Activated CD8-positive, alpha-beta memory T cell treated with anti-CD3 and anti-CD28 coated beads, Interleukin-2, amount 10 ng/mL, durations not matched to agents 7 days and 5 days (primary cell): ENCODE measurements around the gene UNC5B. TPM values are rescaled to one million over a fixed set of nuclear protein-coding genes. Genes with fewer than 3 reads are reported as not detected.

Experiments used
- ATAC-seq: fragments of 150-1000 bp; cut with Tn5 transposase; one replicate; pipeline ENCODE4 v1.10.0; 2021; ENCODE audit warnings: moderate library complexity
- CTCF ChIA-PET: fragments of 350-600 bp; sonication (Branson Sonifier 250); formaldehyde crosslinking; loops from one replicate; lab custom pipeline; 2021; ENCODE audit warnings: antibody characterized with exemption; lab: Charles Lee
- DNase-seq: peaks from one replicate; pipeline ENCODE4 v3.0.0-alpha.2; 2020
- H3K27ac Mint-ChIP-seq: one replicate; pipeline ENCODE4 v1.8.0; 2021; ENCODE audit warnings: mild to moderate bottlenecking, mixed read lengths
- H3K27me3 Mint-ChIP-seq: one replicate; pipeline ENCODE4 v1.8.0; 2021; ENCODE audit warnings: mixed read lengths
- H3K36me3 Mint-ChIP-seq: one replicate; pipeline ENCODE4 v1.8.0; 2021; ENCODE audit warnings: mild to moderate bottlenecking, mixed read lengths
- H3K4me1 Mint-ChIP-seq: one replicate; pipeline ENCODE4 v1.8.0; 2021; ENCODE audit warnings: mixed read lengths
- H3K4me3 Mint-ChIP-seq: one replicate; pipeline ENCODE4 v1.8.0; 2021; ENCODE audit warnings: mild to moderate bottlenecking, moderate library complexity, mixed read lengths
- H3K9me3 Mint-ChIP-seq: one replicate; pipeline ENCODE4 v1.8.0; 2022; ENCODE audit warnings: low read depth, mixed read lengths
- total RNA-seq, 2 experiments: library from RNA; stranded (reverse); gene quantifications; one replicate each; pipeline ENCODE4 v1.2.3, GENCODE V29; 2021

Gene UNC5B
- total RNA-seq, 2 experiments from 2014 or later, result 0.06 TPM; not detected in 1

DNA sequence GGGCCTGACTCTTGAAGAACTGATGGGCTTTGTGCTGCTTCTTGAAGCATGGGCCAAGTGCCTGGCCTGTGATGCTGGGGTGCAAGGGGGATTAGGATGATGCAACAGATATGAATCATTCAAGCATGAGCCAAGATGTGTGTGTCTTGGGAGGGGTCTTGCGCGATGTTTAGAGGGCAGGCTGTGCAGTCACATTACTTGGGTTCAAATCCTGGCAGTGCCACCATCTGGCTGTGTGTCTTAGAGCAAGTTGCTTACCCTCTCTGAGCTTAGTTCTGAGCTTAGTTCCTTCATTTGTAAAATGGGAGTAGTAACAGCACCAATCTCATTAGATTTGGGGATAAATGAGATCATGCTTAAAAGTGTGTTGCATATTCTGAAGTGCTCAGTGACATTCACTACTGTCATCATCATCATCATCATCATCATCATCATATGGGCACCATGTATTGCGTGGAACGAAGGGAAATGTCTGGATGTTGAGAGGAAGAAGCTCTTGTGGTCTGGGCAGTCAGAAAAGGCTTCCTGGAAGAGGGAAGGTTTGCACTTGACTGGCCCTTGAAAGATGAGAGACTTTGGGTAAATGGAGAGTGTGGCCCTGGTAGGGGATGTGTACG, 9.3 kb downstream of the UNC5B start:
- H3K27ac Mint-ChIP-seq, result no peak overlapping the region
- no peak for ATAC-seq
- DNase-seq, result no peak
- no peaks in the 10 kb centered on the region for H3K36me3 Mint-ChIP-seq
- peaks cover 39% of the 10 kb centered on the region for H3K27me3 Mint-ChIP-seq
- H3K4me1 Mint-ChIP-seq, result peaks cover 4% of the 10 kb centered on the region
- no peaks in the 10 kb centered on the region for H3K9me3 Mint-ChIP-seq
- no peak overlapping the region for H3K4me3 Mint-ChIP-seq
- CTCF ChIA-PET, result no interaction called here

GRCh38 chr10:71222601-71223346, 10.4 kb downstream of the UNC5B start:
- Mint-ChIP-seq H3K36me3 (no peaks in the 10 kb centered on the region), H3K9me3 (no peaks in the 10 kb centered on the region), H3K27me3 (peaks cover 31% of the 10 kb centered on the region), H3K27ac (no peak overlapping the region), H3K4me1 (peaks cover 4% of the 10 kb centered on the region), H3K4me3 (no peak overlapping the region)
- ATAC-seq, result no peak
- DNase-seq, result no peak
- CTCF ChIA-PET, result no interaction called here

- CTCF ChIA-PET, result no interaction called here
- Mint-ChIP-seq H3K9me3 (no peaks in the 10 kb centered on the region), H3K4me1 (no peaks in the 10 kb centered on the region), H3K27ac (no peak overlapping the region), H3K4me3 (no peak overlapping the region), H3K27me3 (peaks cover 24% of the 10 kb centered on the region), H3K36me3 (no peaks in the 10 kb centered on the region)
- DNase-seq (no peak), ATAC-seq (no peak)
Observed at GRCh38 chr10:71223347-71224058, 11.1 kb downstream of the UNC5B start.

DNA sequence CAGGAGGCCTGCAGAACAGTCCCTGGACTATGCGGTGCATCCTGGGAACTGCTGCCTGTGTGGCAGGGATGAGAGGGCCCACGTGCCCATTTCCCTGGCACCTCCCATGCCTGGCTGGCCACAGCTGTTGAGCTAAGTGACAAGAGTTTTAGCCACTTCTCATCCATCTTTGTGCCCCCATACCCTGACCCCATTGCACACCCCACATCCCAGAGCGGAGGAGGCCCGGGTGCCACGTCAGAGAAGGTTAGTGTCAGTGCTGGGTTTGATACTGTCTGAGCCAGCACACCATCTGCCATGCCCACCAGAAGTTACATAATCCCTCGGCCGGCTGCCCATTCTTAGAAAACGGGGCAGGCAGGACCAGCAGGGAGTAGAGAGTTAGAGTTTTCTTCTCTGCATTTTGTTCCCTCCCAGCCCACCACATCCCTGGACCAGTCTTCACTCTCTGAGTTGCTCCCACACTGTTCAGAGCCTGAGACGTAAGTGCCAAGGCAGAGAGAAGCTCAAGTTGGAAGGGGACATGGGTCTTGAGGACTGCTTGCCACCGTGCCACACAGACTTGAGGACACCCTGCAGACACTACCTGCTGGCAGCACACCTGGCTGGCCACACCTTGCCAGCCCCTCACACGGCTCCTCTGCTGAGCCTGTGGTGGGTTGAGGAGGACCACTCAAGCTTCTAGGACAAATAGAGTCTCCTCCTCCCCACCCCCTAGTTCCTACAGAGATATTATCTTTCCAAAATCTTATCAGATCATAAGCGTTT, 13.1 kb downstream of the UNC5B start:
- H3K27me3 Mint-ChIP-seq, result peaks cover 11% of the 10 kb centered on the region
- ATAC-seq (no peak), DNase-seq (no peak)
- no peak overlapping the region for H3K27ac Mint-ChIP-seq
- H3K36me3 Mint-ChIP-seq, result no peaks in the 10 kb centered on the region
- H3K9me3 Mint-ChIP-seq, result no peaks in the 10 kb centered on the region
- CTCF ChIA-PET, result interaction anchor here (1.0 kb wide), 1 partner anchor 10 kb away, joined by 3 read pairs; no protein-coding TSS in a partner anchor
- no peak overlapping the region for H3K4me3 Mint-ChIP-seq
- H3K4me1 Mint-ChIP-seq, result no peaks in the 10 kb centered on the region

GRCh38 chr10:71228875-71229675, 16.7 kb downstream of the UNC5B start:
- DNase-seq, result no peak
- Mint-ChIP-seq H3K4me1 (no peaks in the 10 kb centered on the region), H3K27me3 (peaks cover 5% of the 10 kb centered on the region), H3K9me3 (no peaks in the 10 kb centered on the region), H3K36me3 (no peaks in the 10 kb centered on the region), H3K27ac (no peak overlapping the region), H3K4me3 (no peak overlapping the region)
- CTCF ChIA-PET, result no interaction called here
- no peak for ATAC-seq

DNA sequence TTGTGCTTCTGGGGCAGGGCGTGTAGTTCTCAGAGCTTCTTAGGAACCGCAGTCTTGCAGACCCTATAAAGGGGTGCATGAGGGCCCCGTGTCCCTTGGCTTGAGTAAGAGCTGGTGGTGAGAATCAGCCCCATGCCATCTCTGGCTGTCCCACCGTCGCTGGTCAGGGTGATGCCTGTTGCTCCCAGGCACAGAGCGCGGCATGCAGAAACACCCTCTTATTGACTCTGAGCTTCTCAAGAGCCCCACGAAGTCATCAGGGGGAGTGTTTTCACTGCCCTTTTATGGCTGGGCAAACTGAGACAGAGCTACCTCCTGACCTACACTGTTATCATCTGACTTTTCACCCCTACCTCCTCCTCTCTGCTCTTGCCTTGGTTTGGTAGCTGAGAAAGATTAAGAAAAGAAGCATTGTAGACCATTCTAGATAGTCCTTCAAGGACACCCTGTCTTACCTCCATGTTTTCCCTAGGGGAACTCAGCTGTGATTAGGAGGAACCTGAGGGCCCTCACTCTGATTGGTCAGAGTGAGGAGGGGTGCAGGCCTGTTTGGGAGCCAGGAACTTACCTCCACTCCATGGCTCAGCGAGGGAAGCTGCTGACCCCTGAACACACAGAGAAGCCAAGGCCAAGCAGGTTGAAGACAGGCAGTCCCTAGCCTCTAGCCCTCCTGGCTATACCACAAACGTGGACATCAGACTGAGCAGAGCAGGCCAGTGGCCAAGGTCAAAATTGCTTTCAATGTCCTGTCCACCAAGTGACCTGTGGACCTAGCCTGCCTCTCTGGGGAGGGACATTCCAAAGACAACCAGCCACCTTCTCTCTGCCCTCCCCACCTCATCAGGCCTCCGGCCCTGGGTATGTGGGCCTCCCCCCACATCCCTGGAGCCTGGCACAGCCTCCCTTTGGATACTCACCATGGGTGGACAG, 17.6 kb downstream of the UNC5B start:
- DNase-seq, result no peak
- H3K9me3 Mint-ChIP-seq, result no peaks in the 10 kb centered on the region
- H3K27ac Mint-ChIP-seq, result no peak overlapping the region
- H3K4me3 Mint-ChIP-seq, result no peak overlapping the region
- ATAC-seq, result no peak
- no peaks in the 10 kb centered on the region for H3K36me3 Mint-ChIP-seq
- peaks cover 5% of the 10 kb centered on the region for H3K27me3 Mint-ChIP-seq
- CTCF ChIA-PET, result no interaction called here
- no peaks in the 10 kb centered on the region for H3K4me1 Mint-ChIP-seq

GRCh38 chr10:71230656-71231025, 18.3 kb downstream of the UNC5B start:
- Mint-ChIP-seq H3K4me1 (no peaks in the 10 kb centered on the region), H3K4me3 (no peak overlapping the region), H3K27me3 (peaks cover 5% of the 10 kb centered on the region), H3K27ac (no peak overlapping the region), H3K9me3 (no peaks in the 10 kb centered on the region), H3K36me3 (no peaks in the 10 kb centered on the region)
- no peak for DNase-seq
- ATAC-seq, result no peak
- CTCF ChIA-PET, result no interaction called here

GRCh38 chr10:71231206-71231605, 18.8 kb downstream of the UNC5B start:
- H3K36me3 Mint-ChIP-seq, result no peaks in the 10 kb centered on the region
- ATAC-seq, result no peak
- H3K27ac Mint-ChIP-seq, result no peak overlapping the region
- H3K9me3 Mint-ChIP-seq, result no peaks in the 10 kb centered on the region
- CTCF ChIA-PET, result no interaction called here
- DNase-seq, result no peak
- no peaks in the 10 kb centered on the region for H3K4me1 Mint-ChIP-seq
- H3K27me3 Mint-ChIP-seq, result peaks cover 5% of the 10 kb centered on the region
- no peak overlapping the region for H3K4me3 Mint-ChIP-seq

GRCh38 chr10:71232089-71232998, 20.0 kb downstream of the UNC5B start:
- Mint-ChIP-seq H3K4me1 (no peaks in the 10 kb centered on the region), H3K27ac (no peak overlapping the region), H3K9me3 (no peaks in the 10 kb centered on the region), H3K4me3 (no peak overlapping the region), H3K27me3 (peaks cover 3% of the 10 kb centered on the region), H3K36me3 (no peaks in the 10 kb centered on the region)
- CTCF ChIA-PET, result no interaction called here
- DNase-seq, result no peak
- no peak for ATAC-seq

- Mint-ChIP-seq H3K9me3 (no peaks in the 10 kb centered on the region), H3K4me1 (no peaks in the 10 kb centered on the region), H3K4me3 (no peak overlapping the region), H3K27ac (no peak overlapping the region), H3K27me3 (peaks cover 3% of the 10 kb centered on the region), H3K36me3 (no peaks in the 10 kb centered on the region)
- ATAC-seq (no peak), DNase-seq (no peak)
- CTCF ChIA-PET, result no interaction called here
Observed at GRCh38 chr10:71233482-71233892, 21.1 kb downstream of the UNC5B start.
